Posterior cingulate gyrus (tissue), 11 donors: ENCODE measurements around the gene CCDC167.
A peak's percentile ranks its signal among the peaks of the same experiment; 100 is the strongest.

ENCODE experiments used
- DNase-seq, 10 donors: peaks; one replicate each; pipeline versions ENCODE4 v3.0.0 to v3.0.0-alpha.2; 2020 to 2021; ENCODE audit warnings: mixed read lengths in 3 of 10
- intact Hi-C: fragments of 100-400 bp; cut with DNase I; formaldehyde crosslinking; loops from one replicate; pipeline ENCODE4 v1.15.1; 2023

The CCDC167 gene

GRCh38 chr6:37531026-37531425 lies 31.3 kb upstream of the CCDC167 start:
- intact Hi-C loops, result no loop called here
- no peak for DNase-seq

- no peak for DNase-seq
Observed at GRCh38 chr6:37530297-37530696, 30.6 kb upstream of the CCDC167 start.

GRCh38 chr6:37528541-37528940 lies 28.8 kb upstream of the CCDC167 start:
- intact Hi-C loops, result no loop called here
- peak in 1 of 10 donors; percentile 41 for DNase-seq

More at GRCh38 chr6:37530297-37530696, 30.6 kb upstream of the CCDC167 start:
- intact Hi-C loops, result no loop called here

DNA sequence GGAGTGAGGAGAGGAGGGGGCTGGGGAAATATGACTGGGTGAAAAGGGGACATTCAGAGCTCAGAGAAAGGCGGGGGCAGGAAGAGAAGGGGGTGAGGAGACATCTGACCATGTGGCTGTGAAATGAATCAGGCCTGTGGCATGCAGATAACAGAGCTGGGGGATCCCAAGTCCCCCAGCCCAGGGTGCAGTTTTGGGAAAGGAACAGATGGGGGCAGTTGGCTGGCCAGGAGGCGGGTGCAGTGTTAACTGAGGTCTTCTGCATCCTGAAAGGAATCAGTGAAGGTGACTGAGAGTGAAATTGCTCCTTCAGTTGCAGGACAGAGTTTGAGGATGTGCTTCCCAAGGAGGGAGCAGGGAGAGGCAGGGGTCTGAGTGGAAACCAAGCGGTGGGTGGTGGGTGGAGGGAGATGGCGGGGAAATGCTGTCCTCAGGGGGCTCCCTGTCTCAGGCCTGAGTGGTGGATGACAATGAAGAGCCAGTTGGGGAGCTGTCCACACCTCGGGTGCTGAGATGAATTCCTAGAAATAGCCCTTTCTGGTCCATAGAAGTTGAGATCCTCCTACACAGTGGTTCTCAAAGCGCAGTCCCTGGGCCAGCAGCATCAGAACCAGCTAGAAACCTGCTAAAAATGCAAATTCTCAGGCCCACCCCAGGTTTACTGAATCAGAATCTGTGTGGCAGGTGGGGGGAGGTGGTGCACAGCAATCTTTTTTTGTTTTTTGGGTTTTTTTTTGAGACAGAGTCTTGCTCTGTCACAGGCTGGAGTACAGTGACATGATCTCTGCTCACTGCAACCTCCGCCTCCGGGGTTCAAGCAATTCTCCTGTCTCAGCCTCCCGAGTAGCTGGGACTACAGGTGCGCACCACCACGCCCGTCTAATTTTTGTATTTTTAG lies 26.0 kb upstream of the CCDC167 start:
- intact Hi-C loops, result no loop called here
- DNase-seq, result peak in 2 of 10 donors; percentile 12 to 34

GRCh38 chr6:37524970-37525318 lies 25.3 kb upstream of the CCDC167 start:
- intact Hi-C loops, result no loop called here

GRCh38 chr6:37524025-37524969 lies 24.6 kb upstream of the CCDC167 start:
- intact Hi-C loops, result no loop called here
- peak in 2 of 10 donors; percentile 39 to 51 for DNase-seq

More at GRCh38 chr6:37524970-37525318, 25.3 kb upstream of the CCDC167 start:
- peak in 2 of 10 donors; percentile 16 to 35 for DNase-seq

DNA sequence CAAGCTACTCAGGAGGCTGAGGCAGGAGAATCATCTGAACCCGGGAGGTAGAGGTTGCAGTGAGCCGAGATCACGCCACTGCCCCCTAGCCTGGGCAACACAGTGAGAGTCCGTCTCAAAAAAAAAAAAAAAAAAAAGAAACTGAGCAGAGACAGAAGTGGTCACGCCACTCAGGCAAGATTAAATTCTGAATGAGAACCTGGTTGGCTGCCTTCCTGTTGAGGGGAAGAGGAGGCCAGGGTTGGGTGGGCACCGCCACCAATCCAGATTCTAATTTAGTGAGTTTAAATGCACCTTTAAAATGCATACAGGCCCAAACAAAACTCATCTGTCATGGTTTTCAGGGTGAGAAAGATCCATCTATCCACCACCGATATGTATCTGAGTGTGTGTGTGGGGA lies 23.7 kb upstream of the CCDC167 start:
- peak in 1 of 10 donors; percentile 9 for DNase-seq
- intact Hi-C loops, result no loop called here

GRCh38 chr6:37522836-37523235 lies 23.1 kb upstream of the CCDC167 start:
- intact Hi-C loops, result no loop called here
- peak in 1 of 10 donors; percentile 37 for DNase-seq

DNA sequence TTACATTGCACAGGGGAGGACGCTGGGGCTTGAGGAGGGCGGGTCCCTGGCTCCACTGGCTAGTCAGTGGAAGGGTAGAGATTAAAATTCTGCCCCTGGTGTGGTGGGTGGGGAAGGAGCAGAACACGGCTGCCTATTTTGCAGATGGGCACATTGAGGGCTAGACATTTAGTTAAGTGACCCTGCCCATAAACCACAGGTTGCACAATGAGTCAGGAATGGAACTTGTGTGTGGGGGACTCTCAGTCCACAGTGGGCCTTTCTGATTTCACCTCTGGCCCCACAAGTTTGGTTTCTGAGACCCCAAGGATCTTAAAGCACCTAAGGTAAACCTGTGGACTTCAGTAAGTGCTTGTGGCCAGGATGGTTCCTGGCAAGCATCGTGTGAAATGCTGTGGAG lies 22.0 kb upstream of the CCDC167 start:
- intact Hi-C loops, result no loop called here

DNA sequence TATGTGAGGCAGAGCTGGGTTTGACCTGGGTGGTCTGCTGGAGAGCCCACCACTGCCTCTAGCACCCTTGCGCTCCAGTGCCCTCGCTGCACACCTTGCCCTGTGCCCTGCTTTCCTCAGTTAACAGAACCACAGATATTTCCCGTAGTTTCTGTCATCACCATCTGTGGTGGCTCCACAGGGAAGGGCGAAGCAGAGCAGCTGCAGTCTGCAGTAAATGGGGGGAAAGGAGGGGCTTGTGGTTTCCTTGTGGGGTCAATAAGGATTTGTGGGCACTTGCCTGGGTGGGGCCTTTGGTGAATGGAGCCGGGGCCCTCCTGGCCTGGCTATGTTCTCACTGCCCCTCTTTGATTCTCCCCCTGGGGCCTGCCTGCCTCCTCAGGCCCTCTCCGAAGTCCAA lies 21.2 kb upstream of the CCDC167 start:
- peak in 2 of 10 donors; percentile 31 to 32 for DNase-seq
- intact Hi-C loops, result no loop called here

More for the DNA sequence above, 22.0 kb upstream of the CCDC167 start:
- no peak for DNase-seq

DNA sequence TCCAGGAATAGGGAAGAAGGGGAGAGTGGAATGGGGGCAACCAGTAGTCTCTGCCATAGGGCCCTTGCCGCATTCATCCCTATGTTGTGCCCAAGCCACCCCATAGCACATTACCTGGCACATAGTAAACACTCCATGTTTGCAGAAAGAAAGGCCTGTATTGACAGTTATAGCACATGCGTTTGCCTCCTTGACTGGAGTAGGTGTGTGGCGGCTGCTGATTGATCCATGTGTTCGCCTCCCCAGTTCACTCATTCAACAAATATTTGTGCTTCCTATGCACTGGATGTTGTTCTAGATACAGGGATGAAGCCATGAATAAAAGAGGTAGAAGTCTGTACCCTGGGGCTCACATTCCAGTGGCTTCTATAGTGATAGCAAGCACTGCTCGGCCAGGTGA lies 19.8 kb upstream of the CCDC167 start:
- intact Hi-C loops, result no loop called here
- peak in 2 of 10 donors; percentile 1 to 18 for DNase-seq

GRCh38 chr6:37518116-37518515 lies 18.4 kb upstream of the CCDC167 start:
- intact Hi-C loops, result no loop called here
- peak in 2 of 10 donors; percentile 20 to 52 for DNase-seq

DNA sequence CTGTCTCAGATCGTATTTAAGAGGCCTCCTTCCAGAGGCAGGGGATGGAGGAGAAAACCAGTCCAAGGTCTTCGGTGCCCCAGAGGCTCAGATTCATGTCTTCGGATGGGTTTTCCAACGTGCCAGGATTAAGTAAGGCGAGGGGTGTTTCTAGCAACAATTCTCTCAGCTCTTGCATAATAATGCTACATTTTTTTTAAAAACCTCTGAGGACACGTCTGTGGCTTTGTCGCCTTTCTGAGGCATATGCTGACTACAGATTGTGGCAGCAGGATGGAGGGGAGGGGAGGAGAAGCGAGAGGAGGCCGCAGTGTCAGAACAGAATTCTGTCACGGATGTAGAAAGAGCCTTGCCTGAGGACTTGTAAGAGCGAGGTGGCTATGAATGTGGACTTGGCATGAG lies 17.7 kb upstream of the CCDC167 start:
- intact Hi-C loops, result no loop called here
- peak in 2 of 10 donors; percentile 8 to 49 for DNase-seq

DNA sequence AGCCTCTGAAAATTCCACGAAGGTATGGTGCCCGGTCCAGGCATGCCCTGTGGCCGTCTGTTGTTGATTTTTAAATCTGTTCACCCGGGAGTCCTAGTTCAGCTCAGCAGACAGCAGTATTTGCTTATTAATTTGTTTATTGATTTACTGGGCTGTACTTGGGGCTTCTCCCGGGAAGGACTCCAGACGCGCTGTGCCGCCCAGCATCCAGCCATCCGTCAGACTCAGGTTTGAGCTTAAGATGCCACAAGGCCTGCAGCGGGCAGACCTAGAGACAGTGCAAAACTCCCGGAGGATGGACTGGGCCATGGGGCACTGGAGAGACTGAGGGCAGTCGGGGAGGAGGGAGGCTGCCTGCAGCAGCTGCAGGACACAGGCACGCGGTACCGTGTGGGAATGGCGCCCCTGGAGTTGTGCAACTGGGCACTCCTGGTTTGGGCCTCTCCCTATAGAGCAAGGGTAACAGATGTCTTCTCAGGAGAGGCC lies 17.3 kb upstream of the CCDC167 start:
- peak in 2 of 10 donors; percentile 51 to 69 for DNase-seq
- intact Hi-C loops, result no loop called here

- intact Hi-C loops, result no loop called here
Observed at GRCh38 chr6:37516076-37516919, 16.6 kb upstream of the CCDC167 start.

GRCh38 chr6:37515712-37516075 lies 16.0 kb upstream of the CCDC167 start:
- DNase-seq, result peak in 1 of 10 donors; percentile 64
- intact Hi-C loops, result no loop called here

More at GRCh38 chr6:37516076-37516919, 16.6 kb upstream of the CCDC167 start:
- peak in 9 of 10 donors; percentile 44 to 93 (median 60) for DNase-seq

DNA sequence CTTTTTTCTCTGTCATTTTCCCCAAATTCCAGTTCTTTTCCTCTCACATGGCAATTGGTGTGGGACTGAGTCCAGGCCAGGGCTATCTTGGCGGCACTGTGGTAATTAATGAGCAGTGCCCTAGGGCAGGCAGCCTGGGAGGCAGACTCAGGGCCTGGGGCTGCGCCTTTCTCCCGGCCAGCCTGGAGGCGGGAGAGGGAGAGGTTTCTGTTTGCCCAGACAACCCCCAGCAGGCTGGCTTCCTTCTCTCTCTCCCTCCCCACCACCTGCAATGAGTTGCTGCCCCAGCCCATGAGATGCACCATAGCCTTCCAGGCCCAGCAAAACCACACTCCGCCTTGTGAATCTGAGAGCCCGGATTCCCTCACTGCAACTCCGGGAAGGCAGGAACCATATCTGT lies 15.1 kb upstream of the CCDC167 start:
- intact Hi-C loops, result no loop called here
- DNase-seq, result peak in 5 of 10 donors; percentile 24 to 84 (median 72)

- intact Hi-C loops, result no loop called here
Observed at GRCh38 chr6:37514321-37514771, 14.7 kb upstream of the CCDC167 start.

GRCh38 chr6:37513576-37513975 lies 13.9 kb upstream of the CCDC167 start:
- DNase-seq, result peak in 3 of 10 donors; percentile 14 to 76 (median 52)
- intact Hi-C loops, result no loop called here

More at GRCh38 chr6:37514321-37514771, 14.7 kb upstream of the CCDC167 start:
- DNase-seq, result peak in 2 of 10 donors; percentile 9 to 12

GRCh38 chr6:37513155-37513554 lies 13.5 kb upstream of the CCDC167 start:
- peak in 2 of 10 donors; percentile 54 to 59 for DNase-seq
- intact Hi-C loops, result no loop called here
